CMK (cell line): Measurements from ENCODE around the gene RSPO1.
"Not testable (repeated sequence)": the region's sequence is repeated elsewhere in the genome, so short reads cannot be mapped to it uniquely, and the experiment has no call there.

Source experiments
- DNase-seq: peaks from one replicate; pipeline ENCODE4 v3.0.0-alpha.2; 2010; ENCODE audit warnings: low read depth

Gene RSPO1

DNA sequence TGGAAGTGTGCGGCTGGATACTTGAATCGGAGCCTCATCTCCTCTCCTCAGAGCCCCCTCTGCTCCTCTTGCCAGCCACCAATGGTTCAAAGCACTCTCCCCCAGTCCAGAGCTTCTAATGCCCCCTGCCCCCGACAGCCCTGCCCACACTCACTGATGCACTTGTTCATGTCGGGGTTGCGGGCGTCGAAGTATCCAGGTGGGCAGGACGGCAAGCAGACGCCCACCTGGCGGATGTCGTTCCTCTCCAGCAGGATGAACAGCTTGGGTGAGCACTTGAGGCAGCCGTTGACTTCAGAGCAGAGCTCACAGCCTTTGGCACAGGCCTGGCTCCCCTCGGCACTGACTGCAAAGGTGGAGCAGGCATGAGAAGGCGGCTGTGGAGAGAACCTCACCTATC, 18.4 kb downstream of the RSPO1 start:
- DNase-seq = no peak

- no peak for DNase-seq
Measured at GRCh38 chr1:37614105-37614504, 20.6 kb downstream of the RSPO1 start.

GRCh38 chr1:37612186-37612585, 22.5 kb downstream of the RSPO1 start:
- no peak for DNase-seq

GRCh38 chr1:37609994-37610393, 24.7 kb downstream of the RSPO1 start:
- no peak for DNase-seq

GRCh38 chr1:37609002-37609401, 25.7 kb downstream of the RSPO1 start:
- no peak for DNase-seq

GRCh38 chr1:37606481-37607263, 28.0 kb downstream of the RSPO1 start:
- no peak for DNase-seq

DNA sequence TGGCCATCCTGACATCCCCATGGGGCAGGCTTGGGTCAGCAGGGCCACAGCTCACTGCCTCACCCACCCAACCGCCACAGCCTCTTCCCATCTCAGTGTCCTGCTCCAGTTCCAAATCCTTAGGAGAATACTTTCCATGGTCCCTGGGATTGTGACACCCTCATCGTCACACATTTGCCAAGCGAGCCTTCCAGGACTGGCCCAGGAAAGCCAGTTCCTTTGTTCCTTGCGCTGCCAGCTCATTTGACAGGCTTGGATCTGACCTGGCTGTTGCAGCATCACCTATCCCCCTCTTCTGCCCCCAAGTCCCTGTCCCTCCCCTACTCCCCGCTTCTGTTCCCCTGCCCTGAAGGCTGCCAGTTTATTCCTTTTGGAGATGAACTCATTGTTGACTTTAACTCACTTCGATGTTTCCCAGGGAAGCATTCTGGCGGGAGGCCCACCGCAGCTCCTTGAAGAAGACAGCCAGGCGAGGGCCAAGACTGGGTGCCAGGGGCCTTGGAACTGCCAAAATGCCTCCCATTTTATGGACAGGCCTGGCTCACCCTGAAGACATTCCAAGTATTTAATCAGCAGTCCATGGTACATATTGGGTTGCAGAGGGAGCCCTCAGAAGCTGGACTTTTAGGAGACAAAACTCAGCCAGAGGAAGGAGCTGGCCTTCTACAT, 28.8 kb downstream of the RSPO1 start:
- DNase-seq = no peak

DNA sequence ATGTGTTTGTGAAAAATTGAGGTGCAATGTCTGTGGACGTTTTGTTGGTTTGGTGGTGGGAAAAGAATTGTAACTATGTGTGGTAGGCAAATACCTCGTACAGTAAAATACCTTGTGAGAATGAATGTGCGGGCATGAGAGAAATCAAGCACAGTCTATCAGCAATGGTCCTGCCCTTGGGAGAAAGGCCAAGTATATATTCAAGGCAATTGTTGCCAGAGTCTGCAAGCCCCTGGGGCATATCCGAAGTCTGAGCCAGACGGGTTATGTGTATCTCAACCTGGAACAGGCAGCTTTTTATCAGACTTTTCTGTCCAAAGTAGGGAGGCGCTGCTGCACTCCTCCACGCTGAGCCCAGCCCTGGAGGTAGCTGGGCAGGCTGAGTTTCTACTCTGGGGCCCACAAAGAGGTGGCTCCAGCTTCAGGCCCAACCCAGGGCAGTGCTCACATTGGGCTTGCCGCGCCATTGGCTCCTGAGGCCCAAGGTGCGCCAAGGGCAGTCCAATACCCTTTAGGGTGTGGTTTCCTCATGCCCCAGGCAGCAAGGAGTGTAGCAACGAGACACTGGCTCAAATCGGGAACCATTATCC, 29.5 kb downstream of the RSPO1 start:
- DNase-seq = no peak

DNA sequence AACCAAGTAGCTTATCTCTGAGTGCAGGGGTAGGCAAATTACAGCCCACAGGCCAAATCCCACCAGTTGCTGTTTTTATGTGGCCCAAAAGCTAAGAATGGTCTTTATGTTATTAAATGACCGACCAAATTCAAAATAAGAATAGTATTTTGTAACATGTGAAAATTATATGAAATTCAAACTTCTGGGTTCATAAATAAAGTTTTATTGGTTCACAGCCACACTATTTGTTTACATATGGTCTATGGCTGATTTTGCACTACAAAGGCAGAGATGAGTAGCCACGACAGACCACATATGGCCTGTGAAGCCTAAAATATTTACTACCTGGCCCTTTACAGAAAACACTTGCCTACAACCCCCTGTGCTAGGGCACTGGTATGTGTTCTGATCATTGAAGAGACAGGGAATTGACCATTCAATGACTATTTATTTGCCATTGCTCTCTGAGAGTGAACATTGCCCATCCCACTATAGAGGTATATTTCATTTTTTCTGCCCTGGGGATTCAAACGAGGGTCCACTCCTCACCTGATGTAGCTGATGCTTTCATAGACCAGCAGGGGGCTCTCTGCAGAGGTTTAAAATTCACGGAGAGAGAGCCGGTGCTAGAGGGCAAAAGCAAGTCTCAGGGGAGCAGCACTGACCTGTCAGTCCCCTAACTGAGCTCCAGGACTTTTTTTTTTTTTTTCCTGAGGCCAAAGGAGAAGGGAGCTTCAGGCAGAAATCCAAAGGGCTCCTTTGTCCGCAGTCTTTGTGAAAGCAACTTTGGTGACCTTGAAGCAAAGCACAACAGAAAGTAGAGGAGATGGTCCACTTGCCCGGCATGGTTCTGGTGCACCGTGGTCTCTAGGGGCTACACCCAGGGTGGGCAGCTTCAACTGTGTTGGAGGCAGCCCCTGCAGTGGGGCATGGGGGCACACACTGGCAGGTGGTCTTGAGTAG, 31.7 kb downstream of the RSPO1 start:
- no peak for DNase-seq

- no peak for DNase-seq
Measured at GRCh38 chr1:37601441-37601840, 33.3 kb downstream of the RSPO1 start.

DNA sequence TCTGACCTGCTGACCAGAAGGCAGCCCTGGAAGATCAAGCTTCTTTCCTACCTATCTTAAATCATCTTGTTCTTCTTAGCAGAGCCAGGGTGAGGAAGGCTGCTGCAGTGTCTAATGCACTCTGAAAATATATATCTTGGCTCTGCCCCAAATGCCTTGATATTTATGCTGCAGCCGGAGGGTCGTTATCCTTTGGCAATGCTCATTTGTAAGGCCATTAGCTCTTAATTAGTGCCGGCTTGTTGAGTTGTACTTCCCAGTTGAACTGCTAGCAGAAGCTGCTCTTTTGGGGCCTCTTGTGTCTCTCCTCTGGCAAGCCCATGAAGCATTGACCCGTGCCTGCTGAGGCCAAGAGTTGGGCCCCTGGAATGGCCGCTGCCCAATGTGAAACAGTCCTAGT, 34.8 kb downstream of the RSPO1 start:
- no peak for DNase-seq

DNA sequence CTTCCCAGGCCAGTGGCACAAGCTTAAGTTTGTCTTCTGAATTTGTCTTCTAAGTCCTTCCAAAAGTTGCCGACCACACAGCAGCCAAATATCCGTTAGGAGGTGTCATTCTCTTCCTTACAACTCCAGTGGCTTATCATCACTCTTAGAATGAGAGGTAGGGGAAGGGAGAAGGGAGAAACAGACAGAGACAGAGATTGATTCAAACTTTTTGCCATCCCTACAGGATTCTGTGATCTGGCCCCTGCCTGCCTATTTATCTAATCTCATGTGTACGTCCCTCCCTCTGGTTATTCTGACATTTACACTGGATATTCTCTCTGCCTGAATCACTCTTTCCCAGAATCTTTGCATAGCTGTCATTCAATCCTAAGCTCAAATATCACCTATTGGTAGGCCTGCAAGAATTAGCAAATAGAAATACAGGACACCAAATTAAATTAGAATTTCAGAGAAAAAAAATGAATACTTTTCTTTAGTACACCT, 38.5 kb downstream of the RSPO1 start:
- no peak for DNase-seq

- DNase-seq = peak; percentile 90
Measured at GRCh38 chr1:37595440-37596181, 39.1 kb downstream of the RSPO1 start, which contains the start of gene GNL2. Gene GNL2, minus strand, starts transcription at chr1:37595937. Its CDS starts 115 bp downstream, at chr1:37595822.

GRCh38 chr1:37593726-37594125, 41.0 kb downstream of the RSPO1 start:
- DNase-seq = no peak

- no peak for DNase-seq
Measured at GRCh38 chr1:37588939-37589338, 45.8 kb downstream of the RSPO1 start.

DNA sequence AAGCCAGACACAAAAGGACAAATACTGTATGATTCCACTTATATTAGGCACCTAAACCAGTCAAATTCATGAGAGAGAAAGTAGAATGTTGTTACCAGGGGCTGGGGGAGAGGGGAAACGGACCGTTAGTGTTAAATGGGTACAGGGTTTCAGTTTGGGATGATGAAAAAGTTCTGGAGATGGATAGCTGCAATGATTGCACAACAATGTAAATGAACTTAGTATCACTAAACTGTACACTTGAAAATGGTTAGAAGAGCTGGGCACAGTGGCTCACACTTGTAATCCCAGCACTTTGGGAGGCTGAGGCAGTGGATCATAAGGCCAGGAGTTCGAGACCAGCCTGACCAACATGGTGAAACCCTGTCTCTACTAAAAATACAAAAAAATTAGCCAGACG, 50.1 kb downstream of the RSPO1 start:
- not testable (repeated sequence) for DNase-seq

- DNase-seq = no peak
Measured at GRCh38 chr1:37575692-37576091, 59.0 kb downstream of the RSPO1 start.

DNA sequence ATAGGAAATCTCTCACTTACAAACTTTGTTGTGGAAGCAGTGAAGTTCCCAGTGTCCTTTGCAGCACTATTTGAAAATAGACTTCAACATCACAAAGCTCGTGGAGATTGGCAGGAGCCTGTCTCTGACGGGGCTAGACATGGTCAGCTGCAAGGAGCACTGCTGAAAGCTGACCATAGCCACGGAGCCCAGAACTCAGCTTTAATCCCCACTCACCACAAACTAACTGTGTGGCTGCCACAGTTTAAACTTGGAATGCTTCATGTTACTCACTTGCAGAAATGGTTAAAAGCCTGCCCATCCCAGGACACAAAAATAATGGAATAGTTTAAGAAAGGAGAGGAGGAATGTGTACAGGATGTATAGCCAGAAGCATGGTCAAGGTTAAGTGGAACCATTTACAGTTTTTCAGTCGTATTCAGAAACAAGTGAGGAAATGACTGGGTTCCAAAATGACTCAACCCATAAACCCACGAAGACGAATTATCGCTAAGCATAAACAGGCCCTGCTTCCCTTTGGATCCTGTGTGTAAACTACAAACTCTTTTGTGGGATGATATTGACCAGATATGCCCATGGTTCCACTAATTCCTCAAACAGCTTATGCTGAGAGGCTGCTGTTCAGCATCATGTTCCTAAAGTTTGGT, 59.7 kb downstream of the RSPO1 start:
- DNase-seq = no peak

DNA sequence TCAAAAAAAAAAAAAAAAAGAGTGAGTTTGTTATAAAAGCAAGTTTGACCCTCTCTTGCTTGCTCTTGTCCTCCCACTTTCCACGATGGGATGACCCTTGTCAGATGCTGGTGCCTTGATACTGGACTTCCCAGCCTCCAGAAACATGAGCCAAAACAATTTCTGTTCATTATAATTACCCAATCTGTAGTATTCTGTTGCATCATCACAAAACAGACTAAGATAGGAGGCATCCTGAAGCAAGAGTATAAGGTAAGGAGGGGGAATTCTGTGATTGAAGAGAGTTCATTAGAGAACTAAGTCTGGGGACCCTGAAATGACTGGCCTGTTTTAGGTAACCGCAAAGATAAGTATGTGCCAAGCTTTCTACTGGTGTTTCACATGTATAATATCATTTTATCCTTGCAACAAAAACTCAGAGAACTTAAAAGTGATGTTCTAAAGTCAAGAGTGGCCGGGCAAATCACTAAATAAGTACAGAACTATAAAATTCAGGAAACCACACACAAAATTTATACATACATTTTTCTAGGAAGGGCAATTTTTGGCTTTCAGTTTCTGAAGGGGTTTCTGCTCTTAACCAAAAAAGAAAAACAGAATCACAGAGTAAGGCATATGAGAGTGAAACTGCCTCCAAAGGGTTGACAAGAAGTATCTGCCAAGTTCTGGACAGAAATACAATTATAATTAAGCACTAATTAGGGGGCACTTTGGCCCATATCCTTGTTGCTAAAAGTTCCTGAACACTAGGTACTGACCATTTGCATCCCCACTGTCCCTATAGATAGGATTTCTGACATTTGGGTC, 64.0 kb downstream of the RSPO1 start:
- no peak for DNase-seq

GRCh38 chr1:37567023-37567422, 67.7 kb downstream of the RSPO1 start:
- no peak for DNase-seq
